ENCODE results near the gene WNK2.

WNK2 gene

GRCh38 chr9:93198117-93198837, 14.3 kb downstream of the WNK2 start:
- Histone ChIP-seq H3K9me3 (ENCODE audit: insufficient read depth, low read depth, low read length) (no peaks in the 10 kb centered on the region), H3K27me3 (ENCODE audit: insufficient read depth, low read length) (no peaks in the 10 kb centered on the region), H3K36me3 (ENCODE audit: insufficient read depth, low read depth, low read length) (no peaks in the 10 kb centered on the region), H3K4me1 (ENCODE audit: insufficient read depth, low read length) (peaks cover 15% of the 10 kb centered on the region), H3K4me3 (ENCODE audit: low read length) (no peak overlapping the region), H3K27ac (ENCODE audit: low read length) (no peak overlapping the region), H3K9ac (ENCODE audit: low read depth, low read length) (no peak overlapping the region; the same call in 1 of the 2 replicates)

GRCh38 chr9:93198838-93199625, 15.1 kb downstream of the WNK2 start:
- Histone ChIP-seq H3K27me3 (ENCODE audit: insufficient read depth, low read length) (no peaks in the 10 kb centered on the region), H3K27ac (ENCODE audit: low read length) (no peak overlapping the region), H3K36me3 (ENCODE audit: insufficient read depth, low read depth, low read length) (no peaks in the 10 kb centered on the region), H3K4me3 (ENCODE audit: low read length) (no peak overlapping the region), H3K4me1 (ENCODE audit: insufficient read depth, low read length) (peaks cover 8% of the 10 kb centered on the region), H3K9me3 (ENCODE audit: insufficient read depth, low read depth, low read length) (no peaks in the 10 kb centered on the region), H3K9ac (ENCODE audit: low read depth, low read length) (no peak overlapping the region)

- Histone ChIP-seq H3K36me3 (ENCODE audit: insufficient read depth, low read depth, low read length) (no peaks in the 10 kb centered on the region), H3K27me3 (ENCODE audit: insufficient read depth, low read length) (no peaks in the 10 kb centered on the region), H3K4me1 (ENCODE audit: insufficient read depth, low read length) (no peaks in the 10 kb centered on the region), H3K4me3 (ENCODE audit: low read length) (no peak overlapping the region), H3K9me3 (ENCODE audit: insufficient read depth, low read depth, low read length) (no peaks in the 10 kb centered on the region), H3K9ac (ENCODE audit: low read depth, low read length) (no peak overlapping the region), H3K27ac (ENCODE audit: low read length) (no peak overlapping the region)
Observed at GRCh38 chr9:93200449-93200742, 16.5 kb downstream of the WNK2 start.

GRCh38 chr9:93200989-93201334, 17.0 kb downstream of the WNK2 start:
- Histone ChIP-seq H3K4me1 (ENCODE audit: insufficient read depth, low read length) (no peaks in the 10 kb centered on the region), H3K27ac (ENCODE audit: low read length) (no peak overlapping the region), H3K36me3 (ENCODE audit: insufficient read depth, low read depth, low read length) (no peaks in the 10 kb centered on the region), H3K9me3 (ENCODE audit: insufficient read depth, low read depth, low read length) (no peaks in the 10 kb centered on the region), H3K4me3 (ENCODE audit: low read length) (no peak overlapping the region), H3K9ac (ENCODE audit: low read depth, low read length) (no peak overlapping the region), H3K27me3 (ENCODE audit: insufficient read depth, low read length) (no peaks in the 10 kb centered on the region)

- H3K4me3 ChIP-seq (ENCODE audit: low read length), result no peak overlapping the region
- no peaks in the 10 kb centered on the region for H3K27me3 ChIP-seq (ENCODE audit: insufficient read depth, low read length)
- H3K36me3 ChIP-seq (ENCODE audit: insufficient read depth, low read depth, low read length), result no peaks in the 10 kb centered on the region
- H3K9ac ChIP-seq (ENCODE audit: low read depth, low read length), result no peak overlapping the region
- no peaks in the 10 kb centered on the region for H3K9me3 ChIP-seq (ENCODE audit: insufficient read depth, low read depth, low read length)
- no peaks in the 10 kb centered on the region for H3K4me1 ChIP-seq (ENCODE audit: insufficient read depth, low read length)
- H3K27ac ChIP-seq (ENCODE audit: low read length), result no peak overlapping the region
Observed at GRCh38 chr9:93203026-93203717, 19.2 kb downstream of the WNK2 start.

- Histone ChIP-seq H3K9me3 (ENCODE audit: insufficient read depth, low read depth, low read length) (no peaks in the 10 kb centered on the region), H3K4me3 (ENCODE audit: low read length) (no peak overlapping the region), H3K27ac (ENCODE audit: low read length) (no peak overlapping the region), H3K9ac (ENCODE audit: low read depth, low read length) (no peak overlapping the region), H3K4me1 (ENCODE audit: insufficient read depth, low read length) (no peaks in the 10 kb centered on the region), H3K27me3 (ENCODE audit: insufficient read depth, low read length) (no peaks in the 10 kb centered on the region), H3K36me3 (ENCODE audit: insufficient read depth, low read depth, low read length) (no peaks in the 10 kb centered on the region)
Observed at GRCh38 chr9:93203718-93204469, 20.0 kb downstream of the WNK2 start.

- no peak overlapping the region for H3K9ac ChIP-seq (ENCODE audit: low read depth, low read length)
- H3K4me1 ChIP-seq (ENCODE audit: insufficient read depth, low read length), result no peaks in the 10 kb centered on the region
- no peaks in the 10 kb centered on the region for H3K36me3 ChIP-seq (ENCODE audit: insufficient read depth, low read depth, low read length)
- no peak overlapping the region for H3K27ac ChIP-seq (ENCODE audit: low read length)
- no peaks in the 10 kb centered on the region for H3K9me3 ChIP-seq (ENCODE audit: insufficient read depth, low read depth, low read length)
- H3K27me3 ChIP-seq (ENCODE audit: insufficient read depth, low read length), result no peaks in the 10 kb centered on the region
- no peak overlapping the region for H3K4me3 ChIP-seq (ENCODE audit: low read length)
Observed at GRCh38 chr9:93204470-93205043, 20.6 kb downstream of the WNK2 start.

- Histone ChIP-seq H3K4me1 (ENCODE audit: insufficient read depth, low read length) (no peaks in the 10 kb centered on the region), H3K36me3 (ENCODE audit: insufficient read depth, low read depth, low read length) (no peaks in the 10 kb centered on the region), H3K9ac (ENCODE audit: low read depth, low read length) (no peak overlapping the region), H3K27ac (ENCODE audit: low read length) (no peak overlapping the region), H3K9me3 (ENCODE audit: insufficient read depth, low read depth, low read length) (no peaks in the 10 kb centered on the region), H3K4me3 (ENCODE audit: low read length) (no peak overlapping the region), H3K27me3 (ENCODE audit: insufficient read depth, low read length) (no peaks in the 10 kb centered on the region)
Observed at GRCh38 chr9:93205045-93205768, 21.3 kb downstream of the WNK2 start.

- Histone ChIP-seq H3K4me1 (ENCODE audit: insufficient read depth, low read length) (no peaks in the 10 kb centered on the region), H3K4me3 (ENCODE audit: low read length) (no peak overlapping the region), H3K9me3 (ENCODE audit: insufficient read depth, low read depth, low read length) (no peaks in the 10 kb centered on the region), H3K27me3 (ENCODE audit: insufficient read depth, low read length) (no peaks in the 10 kb centered on the region), H3K27ac (ENCODE audit: low read length) (no peak overlapping the region), H3K36me3 (ENCODE audit: insufficient read depth, low read depth, low read length) (no peaks in the 10 kb centered on the region), H3K9ac (ENCODE audit: low read depth, low read length) (no peak overlapping the region)
Observed at GRCh38 chr9:93205896-93206575, 22.1 kb downstream of the WNK2 start.

- H3K9ac ChIP-seq (ENCODE audit: low read depth, low read length), result no peak overlapping the region
- H3K27me3 ChIP-seq (ENCODE audit: insufficient read depth, low read length), result no peaks in the 10 kb centered on the region
- H3K4me1 ChIP-seq (ENCODE audit: insufficient read depth, low read length), result no peaks in the 10 kb centered on the region
- H3K4me3 ChIP-seq (ENCODE audit: low read length), result no peak overlapping the region
- no peaks in the 10 kb centered on the region for H3K36me3 ChIP-seq (ENCODE audit: insufficient read depth, low read depth, low read length)
- H3K9me3 ChIP-seq (ENCODE audit: insufficient read depth, low read depth, low read length), result no peaks in the 10 kb centered on the region
- H3K27ac ChIP-seq (ENCODE audit: low read length), result no peak overlapping the region
Observed at GRCh38 chr9:93206576-93207155, 22.7 kb downstream of the WNK2 start.
